ENCODE data around the gene CDCP1. TPM values are rescaled to one million over a fixed set of nuclear protein-coding genes. Genes with fewer than 3 reads are reported as not detected.

The CDCP1 gene
- total RNA-seq, 1 experiment from 2014 or later = 0.13 TPM

DNA sequence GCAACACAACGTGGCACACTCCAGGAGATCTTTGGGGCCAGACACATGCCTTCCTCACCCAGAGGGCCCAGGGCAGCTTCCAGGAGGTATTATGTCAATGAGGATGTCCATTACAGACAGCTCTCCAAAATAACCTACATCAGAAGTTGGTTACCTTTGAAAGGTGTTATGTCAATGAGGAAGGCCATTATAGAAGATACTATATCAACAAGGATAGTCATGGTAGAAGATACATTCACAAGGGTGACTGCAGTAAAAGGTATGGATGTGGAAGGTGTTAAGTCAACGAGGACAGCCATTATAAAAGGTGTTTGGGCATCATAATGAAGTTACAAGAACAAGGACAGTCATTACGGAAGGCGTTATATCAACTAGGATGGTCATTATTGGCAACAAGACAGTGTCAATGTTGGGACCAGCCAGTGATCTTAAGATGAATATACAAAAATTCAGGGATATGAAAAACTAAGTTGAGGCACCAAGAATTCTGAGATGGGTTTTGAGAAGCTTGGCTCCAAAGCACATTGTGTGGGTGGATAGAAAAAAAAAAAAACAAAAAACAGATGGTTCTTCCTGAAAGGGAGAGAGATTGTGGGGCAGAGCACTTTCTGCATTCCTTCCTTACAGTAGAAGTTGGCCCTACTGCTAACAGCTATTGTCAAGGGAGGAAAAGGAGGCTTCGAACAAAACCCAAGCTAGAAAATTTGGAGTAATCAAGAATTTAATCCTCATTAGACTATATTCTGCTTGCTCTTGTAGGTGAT, 11.2 kb downstream of the CDCP1 start:
- Histone ChIP-seq H3K27ac (ENCODE audit: low read depth, low read length, poor library complexity, severe bottlenecking) (no peak overlapping the region), H3K4me3 (ENCODE audit: low read depth, low read length, poor library complexity, severe bottlenecking) (no peak overlapping the region), H3K27me3 (replicated peaks; ENCODE audit: insufficient read depth, low read depth, low read length, poor library complexity) (no peaks in the 10 kb centered on the region), H3K36me3 (ENCODE audit: insufficient read depth, low read length, poor library complexity, severe bottlenecking) (no peaks in the 10 kb centered on the region), H3K4me1 (ENCODE audit: insufficient read depth, low read length, poor library complexity, severe bottlenecking) (no peaks in the 10 kb centered on the region), H3K9me3 (ENCODE audit: low read depth, low read length, poor library complexity, severe bottlenecking) (no peaks in the 10 kb centered on the region)
- POLR2A ChIA-PET (ENCODE audit: low non-redundant PET) = no interaction called here
- CTCF ChIA-PET = no interaction called here
- DNase-seq (ENCODE audit: low spot score) = no peak
- BruUV-seq (replicated peaks) = no TSS peak
- intact Hi-C loops (cut with micrococcal nuclease; ENCODE audit: unreplicated experiment) = no loop called here
- TF ChIP-seq EZH2 (IDR thresholded peaks at IDR 0.05; ENCODE audit: borderline replicate concordance, low read depth, low read length, poor library complexity, severe bottlenecking) = no peak
- TF ChIP-seq, protein P1, sequence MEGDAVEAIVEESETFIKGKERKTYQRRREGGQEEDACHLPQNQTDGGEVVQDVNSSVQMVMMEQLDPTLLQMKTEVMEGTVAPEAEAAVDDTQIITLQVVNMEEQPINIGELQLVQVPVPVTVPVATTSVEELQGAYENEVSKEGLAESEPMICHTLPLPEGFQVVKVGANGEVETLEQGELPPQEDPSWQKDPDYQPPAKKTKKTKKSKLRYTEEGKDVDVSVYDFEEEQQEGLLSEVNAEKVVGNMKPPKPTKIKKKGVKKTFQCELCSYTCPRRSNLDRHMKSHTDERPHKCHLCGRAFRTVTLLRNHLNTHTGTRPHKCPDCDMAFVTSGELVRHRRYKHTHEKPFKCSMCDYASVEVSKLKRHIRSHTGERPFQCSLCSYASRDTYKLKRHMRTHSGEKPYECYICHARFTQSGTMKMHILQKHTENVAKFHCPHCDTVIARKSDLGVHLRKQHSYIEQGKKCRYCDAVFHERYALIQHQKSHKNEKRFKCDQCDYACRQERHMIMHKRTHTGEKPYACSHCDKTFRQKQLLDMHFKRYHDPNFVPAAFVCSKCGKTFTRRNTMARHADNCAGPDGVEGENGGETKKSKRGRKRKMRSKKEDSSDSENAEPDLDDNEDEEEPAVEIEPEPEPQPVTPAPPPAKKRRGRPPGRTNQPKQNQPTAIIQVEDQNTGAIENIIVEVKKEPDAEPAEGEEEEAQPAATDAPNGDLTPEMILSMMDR (conservative IDR thresholded peaks at IDR 0.05; ENCODE audit: low read depth, low read length) = no peak

- intact Hi-C loops (cut with micrococcal nuclease; ENCODE audit: unreplicated experiment) = no loop called here
- Histone ChIP-seq H3K27ac (ENCODE audit: low read depth, low read length, poor library complexity, severe bottlenecking) (no peak overlapping the region), H3K4me3 (ENCODE audit: low read depth, low read length, poor library complexity, severe bottlenecking) (no peak overlapping the region), H3K4me1 (ENCODE audit: insufficient read depth, low read length, poor library complexity, severe bottlenecking) (no peaks in the 10 kb centered on the region), H3K9me3 (ENCODE audit: low read depth, low read length, poor library complexity, severe bottlenecking) (no peaks in the 10 kb centered on the region), H3K36me3 (ENCODE audit: insufficient read depth, low read length, poor library complexity, severe bottlenecking) (no peaks in the 10 kb centered on the region), H3K27me3 (replicated peaks; ENCODE audit: insufficient read depth, low read depth, low read length, poor library complexity) (no peaks in the 10 kb centered on the region)
- no TSS peak for BruUV-seq (replicated peaks)
- DNase-seq (ENCODE audit: low spot score) = no peak
- CTCF ChIA-PET = no interaction called here
- POLR2A ChIA-PET (ENCODE audit: low non-redundant PET) = no interaction called here
- no peak for TF ChIP-seq EZH2 (IDR thresholded peaks at IDR 0.05; ENCODE audit: borderline replicate concordance, low read depth, low read length, poor library complexity, severe bottlenecking)
- TF ChIP-seq, protein P1 (conservative IDR thresholded peaks at IDR 0.05; ENCODE audit: low read depth, low read length) = no peak
Measured at GRCh38 chr3:45132568-45133211, 13.5 kb downstream of the CDCP1 start.

- no peak for TF ChIP-seq EZH2 (IDR thresholded peaks at IDR 0.05; ENCODE audit: borderline replicate concordance, low read depth, low read length, poor library complexity, severe bottlenecking)
- Histone ChIP-seq H3K4me3 (ENCODE audit: low read depth, low read length, poor library complexity, severe bottlenecking) (no peak overlapping the region), H3K9me3 (ENCODE audit: low read depth, low read length, poor library complexity, severe bottlenecking) (no peaks in the 10 kb centered on the region), H3K36me3 (ENCODE audit: insufficient read depth, low read length, poor library complexity, severe bottlenecking) (no peaks in the 10 kb centered on the region), H3K27ac (ENCODE audit: low read depth, low read length, poor library complexity, severe bottlenecking) (no peak overlapping the region), H3K27me3 (replicated peaks; ENCODE audit: insufficient read depth, low read depth, low read length, poor library complexity) (no peaks in the 10 kb centered on the region), H3K4me1 (ENCODE audit: insufficient read depth, low read length, poor library complexity, severe bottlenecking) (no peaks in the 10 kb centered on the region)
- intact Hi-C loops (cut with micrococcal nuclease; ENCODE audit: unreplicated experiment) = no loop called here
- POLR2A ChIA-PET (ENCODE audit: low non-redundant PET) = no interaction called here
- BruUV-seq (replicated peaks) = no TSS peak
- DNase-seq (ENCODE audit: low spot score) = no peak
- CTCF ChIA-PET = no interaction called here
Measured at GRCh38 chr3:45131201-45131600, 15.0 kb downstream of the CDCP1 start.
